BLaER1 treated with 17β-estradiol and CSF1 and Interleukin-3, amounts not matched to agents 10 nM and 100 nM (cell line): ENCODE data around the gene EFCAB6.

ENCODE experiments used
- H3K27ac ChIP-seq, 11 experiments: shearing (Covaris generic); formaldehyde crosslinking; 2 replicates each; pipeline ENCODE4 v1.8.1; 2022
- H3K27me3 ChIP-seq, 11 experiments: shearing (Covaris generic); formaldehyde crosslinking; 2 replicates each; pipeline ENCODE4 v1.8.1; 2022
- H3K36me3 ChIP-seq, 11 experiments: shearing (Covaris generic); formaldehyde crosslinking; 2 replicates each; pipeline ENCODE4 v1.8.1; 2022
- H3K4me1 ChIP-seq, 10 experiments: shearing (Covaris generic); formaldehyde crosslinking; 2 replicates each; pipeline ENCODE4 v1.8.1; 2022
- H3K4me2 ChIP-seq, 11 experiments: shearing (Covaris generic); formaldehyde crosslinking; 2 replicates each; pipeline ENCODE4 v1.8.1; 2022
- H3K4me3 ChIP-seq, 10 experiments: shearing (Covaris generic); formaldehyde crosslinking; 2 replicates each; pipeline ENCODE4 v1.8.1; 2022
- H3K9ac ChIP-seq, 11 experiments: shearing (Covaris generic); formaldehyde crosslinking; 2 replicates each; pipeline ENCODE4 v1.8.1; 2022
- H3K9me3 ChIP-seq, 11 experiments: shearing (Covaris generic); formaldehyde crosslinking; replicated peaks in 1 of 11; 2 replicates each; pipeline ENCODE4 v1.8.1; 2022
- H4K20me1 ChIP-seq, 11 experiments: shearing (Covaris generic); formaldehyde crosslinking; 2 replicates each; pipeline ENCODE4 v1.8.1; 2022
- Cebpa-rat ChIP-seq, 11 experiments: shearing (Covaris generic); IDR thresholded peaks; 2 replicates each; pipeline ENCODE4 v1.8.1; 2022

Gene EFCAB6

DNA sequence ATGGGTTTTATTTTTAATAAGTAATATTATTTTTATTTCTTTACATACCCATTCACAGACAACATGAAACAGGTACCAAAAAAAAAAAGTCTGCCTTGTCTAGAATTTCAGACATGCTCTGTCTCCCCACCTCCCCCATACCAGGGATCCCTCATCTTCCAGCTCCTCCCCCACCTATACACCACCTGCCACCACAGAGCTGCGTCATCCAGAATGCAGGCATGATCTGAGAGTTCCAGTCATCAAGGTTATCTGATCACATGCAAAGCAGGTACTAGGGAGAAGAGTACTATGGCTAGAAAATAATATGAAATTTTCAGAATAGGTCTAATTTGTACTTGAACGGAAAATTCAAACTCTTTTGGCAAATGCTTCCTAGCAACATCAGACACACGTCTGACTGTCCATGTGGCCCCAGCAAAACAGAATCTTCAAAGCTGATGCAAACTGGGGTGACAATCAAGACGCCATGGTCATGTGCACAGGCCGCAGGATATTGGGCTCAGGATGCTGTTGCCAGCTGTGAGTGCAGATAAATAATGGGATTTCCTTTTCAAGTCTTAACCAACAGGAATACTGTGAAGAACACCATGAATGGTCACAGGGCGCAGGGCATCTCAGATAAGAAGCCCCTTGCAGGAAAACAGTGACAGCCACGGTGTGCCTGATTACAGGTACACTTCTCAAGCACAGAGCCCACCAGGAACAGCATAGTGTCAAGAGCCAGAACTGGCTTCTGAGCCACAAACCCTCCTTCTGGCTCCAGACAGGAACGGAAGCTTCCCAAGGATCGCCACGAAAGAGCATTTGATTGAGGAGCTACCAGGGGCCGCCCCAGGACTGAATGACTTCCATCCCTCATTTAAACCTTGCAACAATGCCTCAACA, 169.5 kb downstream of the EFCAB6 start:
- H3K9me3 ChIP-seq: peaks cover 22 to 36% (median 32%) of the 10 kb centered on the region in 11 experiments
- no peak overlapping the region for H3K4me2 ChIP-seq
- H4K20me1 ChIP-seq: no peaks in the 10 kb centered on the region
- no peak for TF ChIP-seq Cebpa-rat (IDR thresholded peaks at IDR 0.05)
- H3K4me1 ChIP-seq: no peaks in the 10 kb centered on the region
- no peaks in the 10 kb centered on the region; a peak in 1 of 22 replicates for H3K36me3 ChIP-seq
- no peak overlapping the region for H3K27ac ChIP-seq
- H3K9ac ChIP-seq: no peak overlapping the region
- no peaks in the 10 kb centered on the region for H3K27me3 ChIP-seq
- no peak overlapping the region for H3K4me3 ChIP-seq

DNA sequence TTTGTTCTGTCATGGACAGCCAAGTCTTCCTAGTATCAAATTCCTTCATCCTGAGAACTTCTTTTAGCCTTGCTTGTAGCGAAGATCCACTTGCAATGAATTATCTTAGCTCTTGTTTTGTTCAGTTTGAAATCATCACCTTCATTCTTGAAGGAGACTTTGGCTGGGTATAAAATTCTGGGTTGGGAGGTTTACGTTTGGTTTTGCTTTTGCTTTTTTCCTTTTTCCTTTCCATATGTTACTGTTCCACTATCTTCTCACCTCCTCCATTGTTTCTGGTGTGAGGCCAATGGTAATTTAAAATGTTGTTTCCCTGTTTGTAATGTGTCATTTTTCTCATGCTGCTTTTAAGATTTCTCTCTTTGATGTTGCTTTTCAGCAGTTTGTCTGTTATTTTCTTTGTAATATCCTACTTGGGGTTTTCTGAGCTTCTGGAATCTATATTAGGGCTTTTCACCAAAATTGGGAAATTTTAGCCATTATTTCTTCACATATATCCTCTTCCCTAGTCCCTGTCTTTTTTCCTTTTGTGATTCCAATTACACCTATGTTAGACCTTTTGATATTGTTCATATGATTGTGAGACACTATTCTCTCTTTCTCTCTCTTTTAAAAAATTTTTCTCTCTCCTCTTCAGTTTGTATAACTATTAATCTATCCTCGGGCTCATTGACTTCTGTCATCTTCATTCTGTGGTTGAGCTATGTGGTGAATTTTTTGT, 172.7 kb downstream of the EFCAB6 start:
- Histone ChIP-seq H3K27me3 (no peaks in the 10 kb centered on the region), H3K9me3 (peaks cover 22 to 36% (median 32%) of the 10 kb centered on the region in 11 experiments), H3K4me2 (no peak overlapping the region), H4K20me1 (no peaks in the 10 kb centered on the region), H3K4me1 (no peaks in the 10 kb centered on the region), H3K36me3 (no peaks in the 10 kb centered on the region; a peak in 1 of 22 replicates), H3K9ac (no peak overlapping the region), H3K4me3 (no peak overlapping the region), H3K27ac (no peak overlapping the region)
- TF ChIP-seq Cebpa-rat (IDR thresholded peaks at IDR 0.05): no peak

DNA sequence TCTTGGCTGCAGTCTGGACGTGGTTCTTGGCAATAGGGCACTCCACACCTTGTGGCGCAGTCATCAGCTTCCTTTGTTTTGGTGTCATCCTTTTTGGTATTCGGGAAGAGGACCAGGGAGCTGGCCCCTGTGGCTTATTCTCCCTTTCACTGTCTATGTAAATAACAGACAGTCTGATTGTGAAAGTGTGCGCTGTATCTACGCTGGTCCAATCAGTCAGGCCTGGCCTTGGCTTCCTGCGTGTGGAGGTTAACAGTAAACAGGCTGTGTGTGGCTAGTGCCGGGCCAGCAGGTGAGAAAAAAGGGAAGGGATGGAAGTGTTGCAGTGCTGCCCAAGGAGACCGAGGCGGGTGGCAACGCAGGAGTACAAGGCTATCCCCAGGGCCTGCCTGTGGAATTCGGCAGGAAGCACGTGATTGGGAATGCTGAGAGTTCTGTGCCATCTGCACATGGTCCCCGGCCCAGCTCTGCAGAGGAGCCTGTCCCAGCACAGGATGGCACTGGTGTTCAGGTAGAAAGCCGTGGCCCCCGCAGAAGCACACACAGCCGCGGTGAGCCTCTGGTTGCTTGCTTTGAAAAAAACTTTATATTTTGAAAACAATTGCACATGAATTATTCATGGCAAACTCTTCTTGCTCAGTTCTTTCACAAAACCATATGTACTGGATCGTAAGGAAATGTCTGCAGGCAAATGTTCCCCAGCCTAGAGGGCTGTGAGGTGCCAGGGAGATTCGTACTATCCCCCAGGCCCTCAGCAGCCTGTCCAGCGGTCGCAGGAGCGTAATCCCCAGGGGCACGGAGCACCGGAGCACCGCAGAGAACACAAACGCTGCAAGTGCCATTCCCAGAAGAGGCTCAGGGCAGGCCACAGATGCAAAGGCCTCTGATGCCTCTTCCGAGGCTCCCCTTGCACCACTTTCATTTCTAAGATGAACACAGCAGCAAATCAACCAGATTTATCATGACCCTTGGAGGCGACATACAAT, 174.5 kb downstream of the EFCAB6 start:
- Histone ChIP-seq H3K4me3 (no peak overlapping the region), H3K9ac (no peak overlapping the region), H3K4me2 (no peak overlapping the region), H3K4me1 (peaks cover 0 to 6% (median 0%) of the 10 kb centered on the region in 10 experiments; a peak in 6 of 20 replicates), H3K9me3 (peaks cover 22 to 36% (median 32%) of the 10 kb centered on the region in 11 experiments), H3K27ac (no peak overlapping the region), H3K27me3 (no peaks in the 10 kb centered on the region), H4K20me1 (no peaks in the 10 kb centered on the region), H3K36me3 (no peaks in the 10 kb centered on the region; a peak in 1 of 22 replicates)
- no peak for TF ChIP-seq Cebpa-rat (IDR thresholded peaks at IDR 0.05)

DNA sequence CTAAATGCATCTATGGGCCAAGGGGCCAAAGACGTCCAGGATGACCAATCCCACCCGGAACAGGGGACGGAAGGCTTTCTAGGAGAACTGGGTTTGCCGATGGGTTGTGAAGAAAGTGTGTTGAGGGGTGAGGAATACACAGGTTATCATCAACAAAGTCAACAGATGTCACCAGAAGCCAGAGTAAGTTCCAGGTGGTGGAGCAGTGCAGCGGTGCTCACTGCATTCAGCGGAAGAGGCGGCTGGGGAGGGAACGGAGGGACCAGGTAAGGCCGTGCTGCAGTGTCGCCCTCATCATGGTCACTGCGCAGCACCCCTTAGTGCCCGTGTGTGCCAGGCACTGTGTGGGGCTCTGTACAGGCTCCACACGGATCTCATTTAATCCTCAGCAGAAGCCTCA, 176.0 kb downstream of the EFCAB6 start:
- no peak for TF ChIP-seq Cebpa-rat (IDR thresholded peaks at IDR 0.05)
- no peak overlapping the region for H3K27ac ChIP-seq
- no peaks in the 10 kb centered on the region for H3K27me3 ChIP-seq
- H3K9ac ChIP-seq: no peak overlapping the region
- H3K36me3 ChIP-seq: no peaks in the 10 kb centered on the region; a peak in 1 of 22 replicates
- H3K4me2 ChIP-seq: no peak overlapping the region
- H4K20me1 ChIP-seq: no peaks in the 10 kb centered on the region
- H3K9me3 ChIP-seq: peaks cover 22 to 35% (median 32%) of the 10 kb centered on the region in 11 experiments
- H3K4me3 ChIP-seq: no peak overlapping the region
- peaks cover 0 to 6% (median 0%) of the 10 kb centered on the region in 10 experiments; a peak in 6 of 20 replicates for H3K4me1 ChIP-seq

DNA sequence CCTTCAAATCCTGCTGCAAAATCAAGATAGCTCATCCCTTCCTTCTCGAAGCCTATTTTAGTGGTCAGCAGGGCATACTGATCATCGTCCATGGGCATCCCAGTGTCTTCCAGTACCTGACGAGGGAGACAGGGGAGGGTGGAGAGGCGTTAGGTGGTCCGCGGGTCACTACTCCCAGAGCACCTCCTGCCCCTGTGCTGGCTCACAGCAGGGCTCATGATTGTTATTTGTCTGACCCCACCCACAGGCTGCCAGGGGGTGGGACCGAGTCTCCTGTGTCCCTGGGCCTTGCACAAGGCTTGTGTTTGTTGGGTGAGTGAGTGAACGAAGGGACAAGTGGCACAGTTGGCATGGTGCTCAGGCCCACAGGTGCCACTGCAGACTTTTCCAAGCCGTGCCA, 177.0 kb downstream of the EFCAB6 start:
- TF ChIP-seq Cebpa-rat (IDR thresholded peaks at IDR 0.05): no peak
- Histone ChIP-seq H3K4me2 (no peak overlapping the region), H3K9ac (no peak overlapping the region), H3K36me3 (no peaks in the 10 kb centered on the region; a peak in 1 of 22 replicates), H3K27me3 (no peaks in the 10 kb centered on the region), H3K27ac (no peak overlapping the region), H3K4me3 (no peak overlapping the region), H3K9me3 (peaks cover 16 to 26% (median 22%) of the 10 kb centered on the region in 11 experiments), H4K20me1 (no peaks in the 10 kb centered on the region), H3K4me1 (peaks cover 0 to 6% (median 0%) of the 10 kb centered on the region in 10 experiments; a peak in 6 of 20 replicates)

DNA sequence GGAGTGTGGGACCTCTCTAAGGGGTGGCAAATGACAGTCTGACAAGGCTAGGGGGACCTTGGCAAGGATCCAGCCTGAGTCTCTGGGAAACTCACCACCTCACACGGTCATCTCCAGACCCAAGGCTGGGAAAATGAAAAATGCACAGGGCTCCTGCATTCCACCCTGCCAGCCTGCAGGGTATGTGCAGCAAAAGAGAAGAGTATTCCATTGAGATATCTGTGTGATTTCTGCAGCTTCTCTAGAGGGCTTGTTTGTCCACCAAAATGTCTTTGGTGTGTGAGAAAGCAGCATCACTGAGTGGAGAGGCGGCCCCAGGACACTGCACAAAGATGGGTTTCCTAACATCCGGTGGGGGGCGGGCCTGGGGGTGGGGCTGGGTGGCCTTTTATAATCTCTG, 177.8 kb downstream of the EFCAB6 start:
- TF ChIP-seq Cebpa-rat (IDR thresholded peaks at IDR 0.05): no peak
- Histone ChIP-seq H3K27me3 (no peaks in the 10 kb centered on the region), H3K9ac (no peak overlapping the region), H3K27ac (no peak overlapping the region), H3K4me3 (no peak overlapping the region), H3K4me2 (no peak overlapping the region), H3K4me1 (peaks cover 0 to 6% (median 0%) of the 10 kb centered on the region in 10 experiments; a peak in 6 of 20 replicates), H3K9me3 (peaks cover 8 to 18% (median 15%) of the 10 kb centered on the region in 11 experiments), H4K20me1 (no peaks in the 10 kb centered on the region; a peak in 1 of 22 replicates), H3K36me3 (no peaks in the 10 kb centered on the region; a peak in 1 of 22 replicates)

DNA sequence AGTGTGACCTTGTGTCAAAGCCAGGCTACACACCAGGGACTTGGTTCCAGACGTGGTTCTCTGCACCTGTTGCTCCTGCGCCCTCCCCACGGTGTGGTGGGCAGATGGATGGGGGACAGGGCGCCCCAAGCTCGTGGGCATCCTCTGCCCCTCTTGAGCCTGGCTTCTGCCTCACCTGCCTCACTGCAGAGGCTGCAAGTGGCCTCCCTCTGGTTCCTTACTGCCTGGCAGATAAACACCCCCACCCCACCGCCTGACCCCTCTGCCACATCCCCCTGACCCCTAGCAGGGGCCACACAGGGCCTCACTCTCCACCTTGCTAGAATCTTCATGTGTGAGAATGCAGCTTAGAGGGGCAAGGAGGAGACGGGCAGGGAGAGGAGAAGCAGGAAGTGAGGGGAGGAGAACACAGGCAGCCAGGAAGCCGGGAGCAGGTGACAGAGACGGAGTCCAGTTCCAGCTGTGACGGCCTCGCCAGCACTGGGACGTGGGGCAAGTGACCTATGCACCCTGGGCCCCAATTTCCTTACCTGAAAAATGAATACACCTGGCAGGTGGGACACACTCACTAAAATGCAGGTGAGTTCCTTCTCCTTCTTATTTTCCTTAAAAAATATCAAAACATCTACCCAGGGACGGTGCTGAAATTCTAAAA, 178.3 kb downstream of the EFCAB6 start:
- TF ChIP-seq Cebpa-rat (IDR thresholded peaks at IDR 0.05): no peak

DNA sequence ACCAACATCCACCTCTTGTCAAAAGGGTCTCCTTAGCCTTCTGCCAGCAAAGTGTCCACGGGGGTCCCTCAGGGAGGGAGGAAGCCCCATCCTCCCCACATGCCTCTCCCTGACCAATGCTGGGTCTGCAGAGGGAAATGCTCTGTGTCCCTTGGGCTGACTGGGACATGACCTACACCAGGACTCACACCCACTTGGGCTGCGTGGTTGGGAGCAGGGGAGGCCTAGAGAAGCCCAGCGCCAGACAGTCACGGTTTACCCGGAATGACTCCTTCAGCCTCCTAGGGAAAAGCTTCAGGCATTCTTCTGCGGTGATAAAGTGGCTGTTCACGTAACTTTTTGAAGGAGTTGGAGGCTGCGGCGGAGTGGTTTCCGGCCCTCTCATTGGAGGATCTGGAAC, 180.3 kb downstream of the EFCAB6 start:
- no peak overlapping the region for H3K4me2 ChIP-seq
- TF ChIP-seq Cebpa-rat (IDR thresholded peaks at IDR 0.05): no peak
- no peaks in the 10 kb centered on the region for H3K9me3 ChIP-seq
- H3K4me1 ChIP-seq: peaks cover 0 to 6% (median 0%) of the 10 kb centered on the region in 10 experiments; a peak in 6 of 20 replicates
- no peaks in the 10 kb centered on the region for H3K36me3 ChIP-seq
- H3K27me3 ChIP-seq: no peaks in the 10 kb centered on the region
- no peak overlapping the region for H3K4me3 ChIP-seq
- no peak overlapping the region for H3K27ac ChIP-seq
- H4K20me1 ChIP-seq: no peaks in the 10 kb centered on the region; a peak in 1 of 22 replicates
- H3K9ac ChIP-seq: no peak overlapping the region

More for the DNA sequence above, 178.3 kb downstream of the EFCAB6 start:
- H4K20me1 ChIP-seq: no peaks in the 10 kb centered on the region; a peak in 1 of 22 replicates
- no peaks in the 10 kb centered on the region for H3K36me3 ChIP-seq
- H3K4me2 ChIP-seq: no peak overlapping the region; a peak in 1 of 22 replicates
- no peak overlapping the region for H3K4me3 ChIP-seq
- H3K9ac ChIP-seq: no peak overlapping the region
- no peaks in the 10 kb centered on the region for H3K27me3 ChIP-seq
- peaks cover 0 to 6% (median 0%) of the 10 kb centered on the region in 10 experiments; a peak in 6 of 20 replicates for H3K4me1 ChIP-seq
- H3K27ac ChIP-seq: no peak overlapping the region
- peaks cover 3 to 12% (median 10%) of the 10 kb centered on the region in 11 experiments; a peak in 20 of 22 replicates for H3K9me3 ChIP-seq
